Measurements from ENCODE around the gene BPIFA3. TPM values are rescaled to one million over a fixed set of nuclear protein-coding genes. Genes with fewer than 3 reads are reported as not detected.

The BPIFA3 gene
- total RNA-seq, 1 experiment from 2014 or later: not detected

Other genes with a start within 250 kb of the BPIFA3 start
- gene SUN5, start 212.9 kb upstream of the BPIFA3 start, total RNA-seq (2014; rRNA removed; shearing (Covaris generic)): not detected in 2 replicates
- not detected in 2 replicates for gene BPIFB2, start 209.6 kb upstream of the BPIFA3 start, total RNA-seq (2014; rRNA removed; shearing (Covaris generic))
- not detected in 2 replicates for gene BPIFB6, start 185.7 kb upstream of the BPIFA3 start, total RNA-seq (2014; rRNA removed; shearing (Covaris generic))
- gene BPIFB3, start 163.4 kb upstream of the BPIFA3 start, total RNA-seq (2014; rRNA removed; shearing (Covaris generic)): not detected in 2 replicates
- gene BPIFB4, start 137.7 kb upstream of the BPIFA3 start, total RNA-seq (2014; rRNA removed; shearing (Covaris generic)): not detected in 2 replicates
- gene BPIFA2, start 49.2 kb upstream of the BPIFA3 start, total RNA-seq (2014; rRNA removed; shearing (Covaris generic)): not detected in 2 replicates
- gene BPIFA1, start 18.6 kb downstream of the BPIFA3 start, total RNA-seq (2014; rRNA removed; shearing (Covaris generic)): not detected in 2 replicates
- not detected in 2 replicates for gene BPIFB1, start 65.9 kb downstream of the BPIFA3 start, total RNA-seq (2014; rRNA removed; shearing (Covaris generic))
- gene CDK5RAP1, start 184.2 kb downstream of the BPIFA3 start, total RNA-seq (2014; rRNA removed; shearing (Covaris generic)): 31.4 and 38.1 TPM in 2 replicates
- 34.4 and 35.5 TPM in 2 replicates for gene SNTA1, start 226.4 kb downstream of the BPIFA3 start, total RNA-seq (2014; rRNA removed; shearing (Covaris generic))